ENCODE results near the gene DNAH7. TPM values are rescaled to one million over a fixed set of nuclear protein-coding genes. Genes with fewer than 3 reads are reported as not detected.

The DNAH7 gene
- total and polyA plus RNA-seq, 2 donors (not counting 1 experiment from before 2014, with no cell fraction given), result 0.01 to 0.05 TPM

DNA sequence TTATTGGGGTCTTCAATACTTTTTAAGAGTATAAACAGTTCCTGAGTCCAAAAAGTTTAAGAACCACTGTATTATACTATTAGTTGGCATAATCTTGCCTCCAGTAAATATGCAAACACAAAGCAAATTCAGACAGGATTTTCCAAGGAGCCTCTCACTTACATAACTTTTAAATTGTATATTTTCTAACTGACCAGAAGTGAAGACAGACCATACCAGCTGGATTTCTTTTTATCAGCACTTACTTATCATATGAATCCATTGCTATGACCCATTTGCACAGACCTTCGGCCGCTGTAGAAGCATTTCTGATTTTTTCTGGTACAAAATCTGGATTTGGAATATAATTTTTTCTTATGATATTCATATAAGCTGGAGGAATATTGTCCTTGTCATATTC is 211.5 kb downstream of the DNAH7 start:
- no peak for ATAC-seq (ENCODE audit: low read depth)
- Mint-ChIP-seq H3K27ac (no peak overlapping the region), H3K4me1 (no peaks in the 10 kb centered on the region), H3K9me3 (ENCODE audit: insufficient read depth) (no peaks in the 10 kb centered on the region), H3K27me3 (peaks cover 5% of the 10 kb centered on the region), H3K4me3 (no peak overlapping the region)
- POLR2A ChIA-PET, result no interaction called here
- H3K4me2 ChIP-seq (replicated peaks; ENCODE audit: low read depth, low read length, poor library complexity, severe bottlenecking), result no peak overlapping the region
- TF ChIP-seq, protein P1, sequence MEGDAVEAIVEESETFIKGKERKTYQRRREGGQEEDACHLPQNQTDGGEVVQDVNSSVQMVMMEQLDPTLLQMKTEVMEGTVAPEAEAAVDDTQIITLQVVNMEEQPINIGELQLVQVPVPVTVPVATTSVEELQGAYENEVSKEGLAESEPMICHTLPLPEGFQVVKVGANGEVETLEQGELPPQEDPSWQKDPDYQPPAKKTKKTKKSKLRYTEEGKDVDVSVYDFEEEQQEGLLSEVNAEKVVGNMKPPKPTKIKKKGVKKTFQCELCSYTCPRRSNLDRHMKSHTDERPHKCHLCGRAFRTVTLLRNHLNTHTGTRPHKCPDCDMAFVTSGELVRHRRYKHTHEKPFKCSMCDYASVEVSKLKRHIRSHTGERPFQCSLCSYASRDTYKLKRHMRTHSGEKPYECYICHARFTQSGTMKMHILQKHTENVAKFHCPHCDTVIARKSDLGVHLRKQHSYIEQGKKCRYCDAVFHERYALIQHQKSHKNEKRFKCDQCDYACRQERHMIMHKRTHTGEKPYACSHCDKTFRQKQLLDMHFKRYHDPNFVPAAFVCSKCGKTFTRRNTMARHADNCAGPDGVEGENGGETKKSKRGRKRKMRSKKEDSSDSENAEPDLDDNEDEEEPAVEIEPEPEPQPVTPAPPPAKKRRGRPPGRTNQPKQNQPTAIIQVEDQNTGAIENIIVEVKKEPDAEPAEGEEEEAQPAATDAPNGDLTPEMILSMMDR (IDR thresholded peaks at IDR 0.05), result no peak
- no peak for TF ChIP-seq EZH2 (IDR thresholded peaks at IDR 0.05; ENCODE audit: borderline replicate concordance, insufficient read depth, low read depth, low read length, poor library complexity, severe bottlenecking)
- no peaks in the 10 kb centered on the region for H3K4me1 ChIP-seq (ENCODE audit: control insufficient read depth in 2 of 2, insufficient read depth in 2 of 2, low read length in 2 of 2)
- no peak overlapping the region for H2AFZ ChIP-seq (ENCODE audit: insufficient read depth, low read depth, low read length, poor library complexity, severe bottlenecking)
- CTCF ChIA-PET, result no interaction called here
- WGBS (ENCODE audit: insufficient coverage), result no CpG with 5 or more reads among the region's 2 CpGs
- no peak overlapping the region for H3K9ac ChIP-seq (ENCODE audit: low read length)
- no peak for DNase-seq
- no peaks in the 10 kb centered on the region for H3K9me3 ChIP-seq (ENCODE audit: control extremely low read depth in 1 of 3, control insufficient read depth in 2 of 3, insufficient read depth in 1 of 3, low read length in 2 of 3)
- H3K36me3 ChIP-seq (replicated peaks in 1 of 2; ENCODE audit: control extremely low read depth in 1 of 2, control insufficient read depth in 1 of 2, extremely low read depth in 1 of 2, insufficient read depth in 2 of 2, low read length in 1 of 2), result no peaks in the 10 kb centered on the region
- no peaks in the 10 kb centered on the region for H4K20me1 ChIP-seq (ENCODE audit: control insufficient read depth, insufficient read depth, low read length, poor library complexity, severe bottlenecking)
- no peaks in the 10 kb centered on the region for H3K79me2 ChIP-seq (ENCODE audit: control insufficient read depth, insufficient read depth, low read length)
- no peaks in the 10 kb centered on the region for H3K27me3 ChIP-seq (replicated peaks in 1 of 4; ENCODE audit: control extremely low read depth in 1 of 4, control insufficient read depth in 3 of 4, insufficient read depth in 4 of 4, low read length in 3 of 4)
- H3K27ac ChIP-seq (ENCODE audit: low read length in 2 of 2), result no peak overlapping the region
- no peak overlapping the region for H3K4me3 ChIP-seq (ENCODE audit: control extremely low read depth in 1 of 5, extremely low read depth in 1 of 5, insufficient read depth in 1 of 5, low read depth in 2 of 5, low read length in 4 of 5)
- intact Hi-C loops (cut with micrococcal nuclease), result no loop called here

DNA sequence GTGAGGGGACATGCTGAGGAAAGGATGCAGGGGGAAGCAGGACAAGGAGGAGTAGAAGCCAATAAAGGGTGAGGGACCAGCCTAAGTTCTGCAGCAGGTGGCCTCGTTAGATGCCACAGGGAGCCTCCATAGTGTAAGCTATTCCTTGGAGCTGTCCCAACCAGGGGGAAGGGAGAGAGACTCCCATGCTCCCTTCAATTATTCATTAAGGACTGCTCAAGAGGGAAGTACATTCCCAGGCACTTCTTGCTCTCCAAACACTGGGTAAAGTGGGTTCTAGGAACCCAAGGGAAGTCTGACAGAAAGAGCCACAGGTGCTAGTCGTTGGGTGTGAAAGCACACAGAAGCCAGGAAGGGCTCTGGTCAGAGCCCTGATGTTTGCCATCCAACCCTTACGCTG is 217.9 kb downstream of the DNAH7 start:
- no peaks in the 10 kb centered on the region for H3K4me1 ChIP-seq (ENCODE audit: control insufficient read depth in 2 of 2, insufficient read depth in 2 of 2, low read length in 2 of 2)
- no peak overlapping the region for H3K9ac ChIP-seq (ENCODE audit: low read length)
- H2AFZ ChIP-seq (ENCODE audit: insufficient read depth, low read depth, low read length, poor library complexity, severe bottlenecking), result no peak overlapping the region
- no peaks in the 10 kb centered on the region for H3K79me2 ChIP-seq (ENCODE audit: control insufficient read depth, insufficient read depth, low read length)
- no peaks in the 10 kb centered on the region for H4K20me1 ChIP-seq (ENCODE audit: control insufficient read depth, insufficient read depth, low read length, poor library complexity, severe bottlenecking)
- no peaks in the 10 kb centered on the region for H3K27me3 Mint-ChIP-seq
- ATAC-seq (ENCODE audit: low read depth), result no peak
- no peak overlapping the region for H3K27ac ChIP-seq (ENCODE audit: low read length in 2 of 2)
- DNase-seq, result no peak
- intact Hi-C loops (cut with micrococcal nuclease), result no loop called here
- H3K4me3 Mint-ChIP-seq, result no peak overlapping the region
- H3K27ac Mint-ChIP-seq, result no peak overlapping the region
- H3K4me3 ChIP-seq (ENCODE audit: control extremely low read depth in 1 of 5, extremely low read depth in 1 of 5, insufficient read depth in 1 of 5, low read depth in 2 of 5, low read length in 4 of 5), result no peak overlapping the region
- no peaks in the 10 kb centered on the region for H3K36me3 ChIP-seq (replicated peaks in 1 of 2; ENCODE audit: control extremely low read depth in 1 of 2, control insufficient read depth in 1 of 2, extremely low read depth in 1 of 2, insufficient read depth in 2 of 2, low read length in 1 of 2)
- ChIA-PET CTCF (interaction anchor here (1.3 kb wide), 1 partner anchor 12 kb away, joined by 3 read pairs; no protein-coding TSS in a partner anchor), POLR2A (no interaction called here)
- H3K9me3 ChIP-seq (ENCODE audit: control extremely low read depth in 1 of 3, control insufficient read depth in 2 of 3, insufficient read depth in 1 of 3, low read length in 2 of 3), result no peaks in the 10 kb centered on the region
- no peaks in the 10 kb centered on the region for H3K4me1 Mint-ChIP-seq
- TF ChIP-seq, protein P1 (IDR thresholded peaks at IDR 0.05), result no peak
- no peak for TF ChIP-seq EZH2 (IDR thresholded peaks at IDR 0.05; ENCODE audit: borderline replicate concordance, insufficient read depth, low read depth, low read length, poor library complexity, severe bottlenecking)
- WGBS (ENCODE audit: insufficient coverage), result 95% methylated on average over 3 of the region's 3 CpGs
- peaks cover 0 to 3% (median 0%) of the 10 kb centered on the region in 4 experiments for H3K27me3 ChIP-seq (replicated peaks in 1 of 4; ENCODE audit: control extremely low read depth in 1 of 4, control insufficient read depth in 3 of 4, insufficient read depth in 4 of 4, low read length in 3 of 4)
- no peaks in the 10 kb centered on the region for H3K9me3 Mint-ChIP-seq (ENCODE audit: insufficient read depth)
- no peak overlapping the region for H3K4me2 ChIP-seq (replicated peaks; ENCODE audit: low read depth, low read length, poor library complexity, severe bottlenecking)
